ENCODE results near the gene ABCC1. TPM values are rescaled to one million over a fixed set of nuclear protein-coding genes. Genes with fewer than 3 reads are reported as not detected.

The ABCC1 gene
- total RNA-seq, 1 donor from 2014 or later, result 69.4 TPM

DNA sequence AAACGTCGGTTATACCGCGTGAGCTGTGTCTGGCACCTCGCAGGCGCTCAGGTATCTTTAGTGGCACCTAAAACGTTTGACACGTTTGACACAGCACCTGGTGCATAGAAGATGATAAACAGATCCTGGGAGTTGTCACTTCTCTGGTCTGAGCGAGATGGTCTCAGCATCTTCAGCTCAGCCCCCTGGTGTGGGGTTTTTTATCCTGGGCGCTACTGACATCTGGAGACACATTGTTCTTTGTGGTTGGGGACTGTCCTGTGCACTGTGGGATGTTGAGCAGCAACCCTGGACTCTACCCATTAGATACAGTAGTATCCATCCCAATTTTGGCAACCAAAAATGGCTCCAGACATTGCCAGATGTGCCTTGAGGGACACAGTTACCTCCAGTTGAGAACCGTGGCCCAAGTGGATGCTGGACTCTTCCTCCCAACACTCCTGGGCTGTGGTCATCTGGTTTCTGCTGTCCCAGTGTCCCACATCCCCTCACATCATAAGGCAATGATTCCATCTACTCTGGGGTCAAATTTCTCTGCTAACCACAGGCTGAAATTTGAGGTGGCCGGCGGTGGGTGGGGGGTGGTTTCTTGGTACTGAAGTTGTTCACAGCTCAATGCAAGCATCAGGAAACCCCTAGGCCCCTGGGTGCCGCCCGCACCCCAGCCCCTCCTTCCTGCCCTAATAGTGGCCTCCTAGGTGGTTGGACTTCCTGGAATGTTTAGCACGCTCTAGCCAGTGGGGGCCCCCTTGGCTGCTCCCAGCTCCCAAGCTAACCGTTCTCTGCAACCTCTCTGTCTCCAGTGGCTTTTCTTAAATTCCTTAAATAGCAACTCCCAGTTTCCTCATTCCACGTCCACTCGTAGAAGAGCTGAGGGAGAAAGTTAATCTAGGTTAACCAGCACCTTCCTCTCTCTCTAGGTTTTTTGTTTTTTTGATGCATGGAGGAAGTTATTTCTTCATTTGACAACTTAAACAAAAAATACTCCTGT, 124.8 kb downstream of the ABCC1 start:
- Mint-ChIP-seq H3K36me3 (peaks cover 23% of the 10 kb centered on the region), H3K27ac (peak overlapping the region; percentile 99), H3K9me3 (no peaks in the 10 kb centered on the region), H3K27me3 (ENCODE audit: low read depth) (no peaks in the 10 kb centered on the region), H3K4me3 (no peak overlapping the region), H3K4me1 (peaks cover 27% of the 10 kb centered on the region)
- TF ChIP-seq, protein P1, sequence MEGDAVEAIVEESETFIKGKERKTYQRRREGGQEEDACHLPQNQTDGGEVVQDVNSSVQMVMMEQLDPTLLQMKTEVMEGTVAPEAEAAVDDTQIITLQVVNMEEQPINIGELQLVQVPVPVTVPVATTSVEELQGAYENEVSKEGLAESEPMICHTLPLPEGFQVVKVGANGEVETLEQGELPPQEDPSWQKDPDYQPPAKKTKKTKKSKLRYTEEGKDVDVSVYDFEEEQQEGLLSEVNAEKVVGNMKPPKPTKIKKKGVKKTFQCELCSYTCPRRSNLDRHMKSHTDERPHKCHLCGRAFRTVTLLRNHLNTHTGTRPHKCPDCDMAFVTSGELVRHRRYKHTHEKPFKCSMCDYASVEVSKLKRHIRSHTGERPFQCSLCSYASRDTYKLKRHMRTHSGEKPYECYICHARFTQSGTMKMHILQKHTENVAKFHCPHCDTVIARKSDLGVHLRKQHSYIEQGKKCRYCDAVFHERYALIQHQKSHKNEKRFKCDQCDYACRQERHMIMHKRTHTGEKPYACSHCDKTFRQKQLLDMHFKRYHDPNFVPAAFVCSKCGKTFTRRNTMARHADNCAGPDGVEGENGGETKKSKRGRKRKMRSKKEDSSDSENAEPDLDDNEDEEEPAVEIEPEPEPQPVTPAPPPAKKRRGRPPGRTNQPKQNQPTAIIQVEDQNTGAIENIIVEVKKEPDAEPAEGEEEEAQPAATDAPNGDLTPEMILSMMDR (IDR thresholded peaks at IDR 0.05; ENCODE audit: unreplicated experiment), result no peak
- DNase-seq (ENCODE audit: low spot score in 2 of 2, unreplicated experiment in 2 of 2), result peak; percentile 43 to 70

- peak overlapping the region; percentile 99 for H3K27ac Mint-ChIP-seq
- TF ChIP-seq, protein P1 (IDR thresholded peaks at IDR 0.05; ENCODE audit: unreplicated experiment), result no peak
- H3K4me1 Mint-ChIP-seq, result peaks cover 27% of the 10 kb centered on the region
- no peaks in the 10 kb centered on the region for H3K27me3 Mint-ChIP-seq (ENCODE audit: low read depth)
- H3K36me3 Mint-ChIP-seq, result peaks cover 26% of the 10 kb centered on the region
- DNase-seq (ENCODE audit: low spot score in 2 of 2, unreplicated experiment in 2 of 2), result no peak
- no peaks in the 10 kb centered on the region for H3K9me3 Mint-ChIP-seq
- H3K4me3 Mint-ChIP-seq, result no peak overlapping the region
These were observed 126.3 kb downstream of the ABCC1 start for GRCh38 chr16:16075488-16076422.

DNA sequence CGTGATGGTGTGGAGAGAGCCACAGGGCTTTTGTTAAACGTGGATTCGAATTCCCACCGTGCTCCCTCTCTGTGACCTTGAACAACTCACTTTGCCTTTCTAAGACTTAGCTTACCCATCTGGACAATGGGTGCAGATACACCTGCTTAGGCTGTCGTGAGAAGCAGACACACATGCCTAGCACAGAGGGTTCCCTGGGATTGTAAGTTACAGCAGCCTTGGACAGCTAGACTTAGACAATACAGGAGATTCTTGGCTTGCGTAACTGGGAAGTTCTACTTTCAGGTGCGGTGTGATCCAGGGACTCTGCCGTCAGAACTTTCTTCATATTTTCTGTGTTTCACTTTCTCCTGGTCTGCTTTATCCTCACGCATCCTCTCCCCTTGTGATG, 127.0 kb downstream of the ABCC1 start:
- H3K4me3 Mint-ChIP-seq, result no peak overlapping the region
- no peaks in the 10 kb centered on the region for H3K27me3 Mint-ChIP-seq (ENCODE audit: low read depth)
- no peak for DNase-seq (ENCODE audit: low spot score in 2 of 2, unreplicated experiment in 2 of 2)
- peaks cover 29% of the 10 kb centered on the region for H3K36me3 Mint-ChIP-seq
- TF ChIP-seq, protein P1 (IDR thresholded peaks at IDR 0.05; ENCODE audit: unreplicated experiment), result no peak
- peak overlapping the region; percentile 54 for H3K27ac Mint-ChIP-seq
- H3K9me3 Mint-ChIP-seq, result no peaks in the 10 kb centered on the region
- H3K4me1 Mint-ChIP-seq, result peaks cover 27% of the 10 kb centered on the region

GRCh38 chr16:16080465-16081065, 131.1 kb downstream of the ABCC1 start:
- H3K36me3 Mint-ChIP-seq, result peaks cover 55% of the 10 kb centered on the region
- peaks cover 4% of the 10 kb centered on the region for H3K4me1 Mint-ChIP-seq
- no peak overlapping the region for H3K27ac Mint-ChIP-seq
- H3K4me3 Mint-ChIP-seq, result no peak overlapping the region
- TF ChIP-seq, protein P1 (IDR thresholded peaks at IDR 0.05; ENCODE audit: unreplicated experiment), result no peak
- DNase-seq (ENCODE audit: low spot score in 2 of 2, unreplicated experiment in 2 of 2), result no peak
- peaks cover 9% of the 10 kb centered on the region for H3K9me3 Mint-ChIP-seq
- no peaks in the 10 kb centered on the region for H3K27me3 Mint-ChIP-seq (ENCODE audit: low read depth)

DNA sequence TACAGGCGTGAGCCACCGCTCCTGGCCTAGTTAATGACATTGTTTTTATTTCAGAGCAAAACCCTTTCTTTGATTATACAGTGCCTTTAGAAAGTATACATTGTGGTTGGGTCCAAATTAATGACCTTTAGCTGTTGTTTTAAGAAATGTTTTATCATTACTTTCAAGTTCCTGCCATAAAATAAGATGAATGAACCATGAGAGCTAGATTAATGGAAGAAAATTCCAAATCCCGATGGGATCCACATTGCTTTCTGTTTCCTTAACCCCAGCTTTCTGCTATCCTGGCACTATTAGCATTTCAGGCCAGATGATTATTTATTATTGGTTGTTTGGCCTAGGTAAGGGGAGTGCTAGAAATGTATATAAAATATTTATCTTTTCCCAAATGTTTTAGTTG, 131.7 kb downstream of the ABCC1 start:
- TF ChIP-seq, protein P1 (IDR thresholded peaks at IDR 0.05; ENCODE audit: unreplicated experiment), result no peak
- DNase-seq (ENCODE audit: low spot score in 2 of 2, unreplicated experiment in 2 of 2), result no peak
- H3K36me3 Mint-ChIP-seq, result peaks cover 58% of the 10 kb centered on the region
- no peaks in the 10 kb centered on the region for H3K27me3 Mint-ChIP-seq (ENCODE audit: low read depth)
- H3K27ac Mint-ChIP-seq, result no peak overlapping the region
- no peaks in the 10 kb centered on the region for H3K4me1 Mint-ChIP-seq
- peaks cover 9% of the 10 kb centered on the region for H3K9me3 Mint-ChIP-seq
- no peak overlapping the region for H3K4me3 Mint-ChIP-seq
